Esophagus muscularis mucosa (tissue), 3 donors: Measurements from ENCODE around the gene HMG20B.

Experiments used
- POLR2A ChIP-seq: fragments of 450-650 bp; IDR thresholded peaks from one replicate; pipeline ENCODE4 v1.6.1; 2017; ENCODE audit warnings: antibody characterized with exemption, moderate library complexity, mild to moderate bottlenecking, low read depth
- TF ChIP-seq, protein P1 (sequence below), 3 experiments: fragments of 200-600 bp in 2 of 3; fragments of 450-650 bp in 1 of 3; sonication (generic) in 2 of 3; IDR thresholded peaks; one replicate each; pipeline ENCODE4 v1.5.1; 2017 to 2019; ENCODE audit warnings: antibody characterized with exemption in 3 of 3, mild to moderate bottlenecking in 2 of 3, moderate library complexity in 1 of 3

DNA sequence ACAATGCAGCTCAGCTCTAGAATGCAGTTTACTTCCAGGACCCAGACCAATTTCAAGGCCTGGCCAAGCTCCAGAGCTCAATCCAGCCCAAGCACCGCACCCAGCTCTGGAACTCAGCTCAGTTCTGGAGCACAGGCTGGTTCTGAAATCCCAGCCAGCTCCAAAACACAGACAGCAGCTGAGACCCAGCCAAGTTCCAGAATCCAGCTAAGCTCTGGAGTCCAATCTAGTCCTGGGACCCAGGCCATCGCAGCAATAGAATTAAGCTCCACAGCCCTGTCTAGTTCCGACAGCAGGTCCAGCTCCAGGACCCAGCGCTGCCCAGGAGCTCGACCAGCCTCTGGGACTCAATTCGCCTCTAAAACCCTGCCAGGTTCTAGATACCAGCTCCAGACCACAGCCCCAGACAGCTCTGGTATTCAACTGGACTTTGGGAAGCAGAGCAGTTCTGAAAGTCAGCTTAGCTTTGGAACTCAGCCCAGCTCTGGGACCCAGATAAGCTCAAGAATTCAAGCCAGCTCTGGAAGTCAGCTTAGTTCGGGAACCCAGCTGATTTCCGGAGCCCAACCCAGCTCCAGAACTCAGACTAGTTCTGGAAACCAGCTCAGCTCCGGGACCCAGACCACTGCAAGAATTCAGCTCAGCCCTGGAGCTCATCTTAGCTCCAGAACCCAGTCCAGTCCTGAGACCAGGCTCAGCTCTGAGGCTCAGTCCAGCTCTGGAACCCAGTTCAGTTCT, 19.3 kb downstream of the HMG20B start:
- no peak for TF ChIP-seq POLR2A
- TF ChIP-seq, protein P1, sequence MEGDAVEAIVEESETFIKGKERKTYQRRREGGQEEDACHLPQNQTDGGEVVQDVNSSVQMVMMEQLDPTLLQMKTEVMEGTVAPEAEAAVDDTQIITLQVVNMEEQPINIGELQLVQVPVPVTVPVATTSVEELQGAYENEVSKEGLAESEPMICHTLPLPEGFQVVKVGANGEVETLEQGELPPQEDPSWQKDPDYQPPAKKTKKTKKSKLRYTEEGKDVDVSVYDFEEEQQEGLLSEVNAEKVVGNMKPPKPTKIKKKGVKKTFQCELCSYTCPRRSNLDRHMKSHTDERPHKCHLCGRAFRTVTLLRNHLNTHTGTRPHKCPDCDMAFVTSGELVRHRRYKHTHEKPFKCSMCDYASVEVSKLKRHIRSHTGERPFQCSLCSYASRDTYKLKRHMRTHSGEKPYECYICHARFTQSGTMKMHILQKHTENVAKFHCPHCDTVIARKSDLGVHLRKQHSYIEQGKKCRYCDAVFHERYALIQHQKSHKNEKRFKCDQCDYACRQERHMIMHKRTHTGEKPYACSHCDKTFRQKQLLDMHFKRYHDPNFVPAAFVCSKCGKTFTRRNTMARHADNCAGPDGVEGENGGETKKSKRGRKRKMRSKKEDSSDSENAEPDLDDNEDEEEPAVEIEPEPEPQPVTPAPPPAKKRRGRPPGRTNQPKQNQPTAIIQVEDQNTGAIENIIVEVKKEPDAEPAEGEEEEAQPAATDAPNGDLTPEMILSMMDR (IDR thresholded peaks at IDR 0.05): no peak
